Measurements from ENCODE around the gene CXXC4.

The CXXC4 gene

GRCh38 chr4:104494822-104495559 lies at the start of gene CXXC4:
TSS of gene CXXC4 (minus strand) at chr4:104494894. CDS start at chr4:104491802, 3,092 bp downstream.
- DNase-seq = peak; percentile 27 to 75

GRCh38 chr4:104533156-104533555 lies 38.5 kb upstream of the CXXC4 start:
- no peak for DNase-seq

GRCh38 chr4:104532677-104533076 lies 38.0 kb upstream of the CXXC4 start:
- no peak for DNase-seq

- no peak for DNase-seq
These were observed 36.7 kb upstream of the CXXC4 start for GRCh38 chr4:104531390-104531789.

GRCh38 chr4:104530426-104530825 lies 35.7 kb upstream of the CXXC4 start:
- no peak for DNase-seq

GRCh38 chr4:104524591-104524990 lies 29.9 kb upstream of the CXXC4 start:
- no peak for DNase-seq

- DNase-seq = no peak
These were observed 29.3 kb upstream of the CXXC4 start for GRCh38 chr4:104524026-104524425.

- no peak for DNase-seq
These were observed 24.9 kb upstream of the CXXC4 start for GRCh38 chr4:104519588-104519987.

GRCh38 chr4:104516884-104517283 lies 22.2 kb upstream of the CXXC4 start:
- no peak for DNase-seq

GRCh38 chr4:104508224-104508623 lies 13.5 kb upstream of the CXXC4 start:
- no peak for DNase-seq

GRCh38 chr4:104507112-104507511 lies 12.4 kb upstream of the CXXC4 start:
- no peak for DNase-seq

GRCh38 chr4:104504536-104504935 lies 9.8 kb upstream of the CXXC4 start:
- DNase-seq = no peak

GRCh38 chr4:104502471-104502870 lies 7.8 kb upstream of the CXXC4 start:
- DNase-seq = no peak

- DNase-seq = no peak
These were observed 6.6 kb upstream of the CXXC4 start for GRCh38 chr4:104501290-104501689.

- DNase-seq = no peak
These were observed 5.7 kb upstream of the CXXC4 start for GRCh38 chr4:104500442-104500841.

- peak in 1 of 2 experiments; percentile 35 for DNase-seq
These were observed 509 bp downstream of the CXXC4 start for GRCh38 chr4:104494185-104494584.

GRCh38 chr4:104493081-104493831 lies 1.4 kb downstream of the CXXC4 start:
- no peak for DNase-seq

GRCh38 chr4:104492183-104492771 lies 2.4 kb downstream of the CXXC4 start:
- DNase-seq = peak; percentile 55 to 60

- DNase-seq = peak in 1 of 2 experiments; percentile 47
These were observed 3.1 kb downstream of the CXXC4 start for GRCh38 chr4:104491481-104492182.

GRCh38 chr4:104490770-104491480 lies 3.8 kb downstream of the CXXC4 start:
- DNase-seq = peak; percentile 53 to 61

- DNase-seq = no peak
These were observed 4.5 kb downstream of the CXXC4 start for GRCh38 chr4:104490096-104490769.

- no peak for DNase-seq
These were observed 5.0 kb downstream of the CXXC4 start for GRCh38 chr4:104489731-104490095.
